H1 (cell line): ENCODE data around the gene RNF31. TPM values are rescaled to one million over a fixed set of nuclear protein-coding genes. Genes with fewer than 3 reads are reported as not detected.

ENCODE experiments used
- CHD7 ChIP-seq: fragments of 300-600 bp; sonication (generic); IDR thresholded peaks from 2 replicates; pipeline ENCODE4 v1.7.1; 2012; ENCODE audit warnings: low read length, moderate library complexity, mild to moderate bottlenecking, inconsistent platforms; ENCODE audit not compliant: insufficient replicate concordance
- KDM5A ChIP-seq: fragments of 200-600 bp; IDR thresholded peaks from 2 replicates; pipeline ENCODE4 v1.7.1; 2012; ENCODE audit warnings: mild to moderate bottlenecking, low read length, inconsistent platforms, mixed read lengths
- MAX ChIP-seq: IDR thresholded peaks from 2 replicates; pipeline ENCODE4 v1.6.1; 2012; ENCODE audit warnings: inconsistent platforms
- POLR2AphosphoS5 ChIP-seq: IDR thresholded peaks from 2 replicates; pipeline ENCODE4 v1.6.1; 2011; ENCODE audit warnings: low read depth, low read length
- RXRA ChIP-seq: IDR thresholded peaks from 2 replicates; pipeline ENCODE4 v1.6.1; 2011; ENCODE audit warnings: low read depth, mild to moderate bottlenecking, low read length, moderate library complexity; ENCODE audit not compliant: insufficient read depth
- SAP30 ChIP-seq: fragments of 300-600 bp; sonication (generic); IDR thresholded peaks from 2 replicates; pipeline ENCODE4 v1.7.1; 2012; ENCODE audit warnings: low read length, moderate library complexity, mild to moderate bottlenecking, inconsistent platforms; ENCODE audit not compliant: insufficient read depth, insufficient replicate concordance
- SIRT6 ChIP-seq: IDR thresholded peaks from one replicate; pipeline ENCODE4 v1.7.1; 2012; ENCODE audit warnings: low read length, inconsistent platforms
- USF2 ChIP-seq: IDR thresholded peaks from 2 replicates; pipeline ENCODE4 v1.6.1; 2011; ENCODE audit warnings: low read length, improper control_type of control experiment
- polyA plus RNA-seq, 7 experiments: library from polyadenylated mRNA; depleted of rRNA in 3 of 7; stranded (reverse) in 5 of 7; unstranded in 2 of 7; fragments of >200 nt in 5 of 7; fragments of 200-250 nt in 2 of 7; gene quantifications; 1 replicate in 5 of 7; 2 replicates in 1 of 7; 4 replicates in 1 of 7; pipeline versions ENCODE4 v1.2.1 to v1.2.3, GENCODE V29; 2011 to 2013; ENCODE audit warnings: missing spikeins in 2 of 7, mixed read lengths in 2 of 7
- total RNA-seq: library from RNA; stranded (reverse); fragmentation: NEBNext Ultra II Directional; extraction: Animal tissue kit (Norgen Biotek cat#: 25700); gene quantifications from 2 replicates; pipeline ENCODE4 v1.2.1, GENCODE V29; 2021

RNF31 gene
- total and polyA plus RNA-seq, 2 of the 8 experiments (the other 6 are each of a cell fraction or from before 2014, with no cell fraction given): 17.5 to 72.0 TPM

GRCh38 chr14:24188251-24189058, 41.2 kb downstream of the RNF31 start, which contains the start of gene IPO4 (continued):
- TF ChIP-seq RXRA: 0 out of 2 replicates have a peak, but pooled peaks have one; percentile 33
- peak; percentile 78 for TF ChIP-seq POLR2AphosphoS5
- peak; percentile 75 for TF ChIP-seq KDM5A
- TF ChIP-seq SAP30: peak; percentile 99
- TF ChIP-seq USF2: peak; percentile 64
- peak; percentile 99 for TF ChIP-seq MAX
- TF ChIP-seq SIRT6: no peak
- no peak for TF ChIP-seq CHD7
